ENCODE results near the gene STAT6. TPM values are rescaled to one million over a fixed set of nuclear protein-coding genes. Genes with fewer than 3 reads are reported as not detected.
A peak's percentile ranks its signal among the peaks of the same experiment; 100 is the strongest.

Gene STAT6
- total and polyA plus RNA-seq, 10 of the 15 experiments (the other 5 are each of a cell fraction or from before 2014, with no cell fraction given) = 14.2 to 176 (median 89.6) TPM

DNA sequence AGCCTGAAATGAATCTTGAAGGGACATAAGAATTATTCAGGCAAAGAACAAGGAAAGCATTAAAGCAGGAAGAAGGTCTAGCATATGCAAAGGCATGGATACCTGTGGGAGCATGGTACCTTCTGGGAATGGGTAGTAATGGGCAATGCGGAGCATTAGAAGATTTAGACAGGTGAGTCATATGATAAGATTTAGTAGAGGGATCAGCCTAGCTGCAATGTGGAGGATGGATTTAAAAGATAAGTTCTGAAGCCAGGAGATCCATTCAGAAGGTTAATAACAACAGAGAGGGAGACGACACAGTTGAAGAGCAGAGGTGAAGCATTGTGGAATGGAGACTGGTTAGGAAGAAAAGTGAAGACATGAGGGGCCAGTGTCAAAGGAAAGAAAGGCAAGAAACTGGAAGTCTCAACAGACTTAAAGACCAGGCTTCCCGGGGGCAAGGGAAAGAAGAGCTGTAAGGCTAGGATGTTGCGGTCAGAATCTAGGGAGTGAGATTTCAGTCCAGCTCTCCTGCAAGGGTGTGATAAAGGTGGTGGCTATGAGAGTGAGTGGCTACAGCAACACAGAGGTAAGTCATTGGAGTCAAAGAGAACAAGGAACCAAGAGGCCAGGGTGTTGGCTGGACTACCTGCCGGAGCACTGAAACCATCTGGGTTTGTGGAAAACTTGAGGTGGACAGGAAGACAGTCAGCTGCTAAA is 5.6 kb upstream of the STAT6 start (continued):
- TF ChIP-seq, protein P1, sequence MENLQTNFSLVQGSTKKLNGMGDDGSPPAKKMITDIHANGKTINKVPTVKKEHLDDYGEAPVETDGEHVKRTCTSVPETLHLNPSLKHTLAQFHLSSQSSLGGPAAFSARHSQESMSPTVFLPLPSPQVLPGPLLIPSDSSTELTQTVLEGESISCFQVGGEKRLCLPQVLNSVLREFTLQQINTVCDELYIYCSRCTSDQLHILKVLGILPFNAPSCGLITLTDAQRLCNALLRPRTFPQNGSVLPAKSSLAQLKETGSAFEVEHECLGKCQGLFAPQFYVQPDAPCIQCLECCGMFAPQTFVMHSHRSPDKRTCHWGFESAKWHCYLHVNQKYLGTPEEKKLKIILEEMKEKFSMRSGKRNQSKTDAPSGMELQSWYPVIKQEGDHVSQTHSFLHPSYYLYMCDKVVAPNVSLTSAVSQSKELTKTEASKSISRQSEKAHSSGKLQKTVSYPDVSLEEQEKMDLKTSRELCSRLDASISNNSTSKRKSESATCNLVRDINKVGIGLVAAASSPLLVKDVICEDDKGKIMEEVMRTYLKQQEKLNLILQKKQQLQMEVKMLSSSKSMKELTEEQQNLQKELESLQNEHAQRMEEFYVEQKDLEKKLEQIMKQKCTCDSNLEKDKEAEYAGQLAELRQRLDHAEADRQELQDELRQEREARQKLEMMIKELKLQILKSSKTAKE (IDR thresholded peaks at IDR 0.05; ENCODE audit: low read depth, poor library complexity, severe bottlenecking) = no peak
- TF ChIP-seq YBX1 (IDR thresholded peaks at IDR 0.05) = no peak

- H2AFZ ChIP-seq (ENCODE audit: control insufficient read depth, low read depth, low read length) = peak overlapping the region; percentile 65
- in situ Hi-C loops (cut with MboI) = loop anchor here (5.0 kb wide), 3 partner anchors 45 to 355 kb away; no protein-coding TSS in a partner anchor
Observed at GRCh38 chr12:57112492-57113294, 1.5 kb upstream of the STAT6 start.

More at GRCh38 chr12:57112492-57113294, 1.5 kb upstream of the STAT6 start:
- CTCF ChIA-PET = interaction anchor here (0.6 to 11.7 kb wide), 43 partner anchors 10 to 599 kb away, joined by 3 to 458 read pairs (median 7); partner anchors contain the start of genes ATP5F1B, HSD17B6, NAB2 and NEMP1
- DNase-seq (ENCODE audit: low read depth, low spot score) = no peak
- WGBS (ENCODE audit: insufficient coverage, insufficient replicate concordance, low lambda C conversion rate, missing lambda C conversion rate) = 73% methylated on average over 9 of the region's 9 CpGs
- POLR2A ChIA-PET = interaction anchor here (0.6 to 4.9 kb wide), 18 partner anchors 14 to 407 kb away, joined by 3 to 94 read pairs (median 8); partner anchors contain the start of genes NAB2, NEMP1 and SHMT2
- H3K9ac ChIP-seq (ENCODE audit: control insufficient read depth, insufficient read depth, low read length) = peak overlapping the region; percentile 96
- peaks cover 3 to 7% of the 10 kb centered on the region in 2 experiments; a peak in 2 of 4 replicates for H3K36me3 ChIP-seq (ENCODE audit: control insufficient read depth in 2 of 2, insufficient read depth in 2 of 2, low read length in 1 of 2)
- SMC1A ChIA-PET (ENCODE audit: uncharacterized antibody, unreplicated experiment) = interaction anchor here (0.8 to 8.6 kb wide), 28 partner anchors 10 to 598 kb away, joined by 3 to 246 read pairs (median 9); partner anchors contain the start of genes HSD17B6, NAB2, NEMP1 and SHMT2
- FAIRE-seq = peak; percentile 56
- H3K4me1 ChIP-seq (ENCODE audit: control insufficient read depth, insufficient read depth, low read length) = peaks cover 8% of the 10 kb centered on the region
- peak; percentile 73 for ATAC-seq
- RAD21 ChIA-PET (ENCODE audit: unreplicated experiment) = interaction anchor here (0.6 to 5.3 kb wide), 33 partner anchors 12 to 476 kb away, joined by 3 to 285 read pairs (median 8); partner anchors contain the start of genes LRP1, NAB2, NACA and NEMP1
- no peak for TF ChIP-seq EGR1 (IDR thresholded peaks at IDR 0.05; ENCODE audit: borderline replicate concordance in 1 of 2, low read depth in 2 of 2, low read length in 2 of 2)
- TF ChIP-seq, protein P2, sequence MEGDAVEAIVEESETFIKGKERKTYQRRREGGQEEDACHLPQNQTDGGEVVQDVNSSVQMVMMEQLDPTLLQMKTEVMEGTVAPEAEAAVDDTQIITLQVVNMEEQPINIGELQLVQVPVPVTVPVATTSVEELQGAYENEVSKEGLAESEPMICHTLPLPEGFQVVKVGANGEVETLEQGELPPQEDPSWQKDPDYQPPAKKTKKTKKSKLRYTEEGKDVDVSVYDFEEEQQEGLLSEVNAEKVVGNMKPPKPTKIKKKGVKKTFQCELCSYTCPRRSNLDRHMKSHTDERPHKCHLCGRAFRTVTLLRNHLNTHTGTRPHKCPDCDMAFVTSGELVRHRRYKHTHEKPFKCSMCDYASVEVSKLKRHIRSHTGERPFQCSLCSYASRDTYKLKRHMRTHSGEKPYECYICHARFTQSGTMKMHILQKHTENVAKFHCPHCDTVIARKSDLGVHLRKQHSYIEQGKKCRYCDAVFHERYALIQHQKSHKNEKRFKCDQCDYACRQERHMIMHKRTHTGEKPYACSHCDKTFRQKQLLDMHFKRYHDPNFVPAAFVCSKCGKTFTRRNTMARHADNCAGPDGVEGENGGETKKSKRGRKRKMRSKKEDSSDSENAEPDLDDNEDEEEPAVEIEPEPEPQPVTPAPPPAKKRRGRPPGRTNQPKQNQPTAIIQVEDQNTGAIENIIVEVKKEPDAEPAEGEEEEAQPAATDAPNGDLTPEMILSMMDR (IDR thresholded peaks at IDR 0.05 in 2 of 3, conservative IDR thresholded peaks at IDR 0.05 in 1 of 3; ENCODE audit: control insufficient read depth in 2 of 3, extremely low read depth in 1 of 3, insufficient read depth in 1 of 3, low read depth in 3 of 3, low read length in 3 of 3) = peak; percentile 76 to 92 (median 80); a peak in 5 of 6 replicates
- TF ChIP-seq BHLHE40 (IDR thresholded peaks at IDR 0.05; ENCODE audit: borderline replicate concordance in 1 of 2, low read depth in 2 of 2, low read length in 1 of 2) = peak in 1 of 2 experiments; percentile 78; a peak in 3 of 4 replicates
- 0 out of 2 replicates have a peak, but pooled peaks have one; percentile 4 for TF ChIP-seq TCF7 (IDR thresholded peaks at IDR 0.05; ENCODE audit: borderline replicate concordance)
- 0 out of 2 replicates have a peak, but pooled peaks have one; percentile 6 for TF ChIP-seq TARDBP (IDR thresholded peaks at IDR 0.05; ENCODE audit: borderline replicate concordance)
- TF ChIP-seq ZBTB33 (IDR thresholded peaks at IDR 0.05) = no peak
- peak; percentile 68; the same call in 1 of the 2 replicates for TF ChIP-seq SMARCA5 (IDR thresholded peaks at IDR 0.05)
- H3K27me3 ChIP-seq (replicated peaks in 1 of 2; ENCODE audit: control insufficient read depth in 2 of 2, insufficient read depth in 2 of 2, low read length in 1 of 2) = no peaks in the 10 kb centered on the region
- H3K9me3 ChIP-seq (replicated peaks; ENCODE audit: control insufficient read depth, insufficient read depth, low read length) = no peaks in the 10 kb centered on the region
- peak overlapping the region; percentile 97 for H3K27ac ChIP-seq (ENCODE audit: control insufficient read depth, insufficient read depth)
- H3K4me3 ChIP-seq = peak overlapping the region; percentile 95; the same call in 1 of the 2 replicates
- peaks cover 39% of the 10 kb centered on the region for H3K79me2 ChIP-seq (ENCODE audit: control insufficient read depth, insufficient read depth, low read length)
- intact Hi-C loops (cut with micrococcal nuclease; ENCODE audit: unreplicated experiment) = loop anchor here (1.0 to 5.0 kb wide), 4 partner anchors 43 to 360 kb away; partner anchors contain the start of gene PRIM1
- BruUV-seq (replicated peaks) = no TSS peak
- H4K20me1 ChIP-seq (ENCODE audit: control insufficient read depth, insufficient read depth) = no peaks in the 10 kb centered on the region
- H3K4me2 ChIP-seq (ENCODE audit: control insufficient read depth, insufficient read depth) = peak overlapping the region; percentile 88
